Esophagus muscularis mucosa (tissue), 4 donors: ENCODE measurements around the gene GADD45B. TPM values are rescaled to one million over a fixed set of nuclear protein-coding genes. Genes with fewer than 3 reads are reported as not detected.

ENCODE experiments used
- DNase-seq: peaks from one replicate; pipeline ENCODE4 v3.0.0-alpha.2; 2017; ENCODE audit errors: extremely low spot score
- H3K27ac ChIP-seq, 4 donors: fragments of 200-600 bp; sonication (generic); replicated peaks in 1 of 4; 1 replicate in 3 of 4; 2 replicates in 1 of 4; pipeline ENCODE4 v1.5.1; 2016 to 2019; ENCODE audit warnings: mild to moderate bottlenecking in 1 of 4
- H3K27me3 ChIP-seq, 4 donors: fragments of 200-600 bp; sonication (generic); one replicate each; pipeline versions ENCODE4 v1.5.1 to v1.6.0; 2016 to 2019
- H3K36me3 ChIP-seq, 4 donors: fragments of 200-600 bp; sonication (generic); one replicate each; pipeline ENCODE4 v1.5.1; 2016 to 2019
- H3K4me1 ChIP-seq, 4 donors: fragments of 200-600 bp; sonication (generic); one replicate each; pipeline ENCODE4 v1.5.1; 2016 to 2019
- H3K4me3 ChIP-seq, 4 donors: fragments of 200-600 bp; sonication (generic); 1 replicate in 2 of 4; 2 replicates in 2 of 4; pipeline ENCODE4 v1.5.1; 2016 to 2019; ENCODE audit warnings: mild to moderate bottlenecking in 4 of 4, moderate library complexity in 1 of 4
- H3K9me3 ChIP-seq, 4 donors: fragments of 200-600 bp; sonication (generic); 1 replicate in 3 of 4; 2 replicates in 1 of 4; pipeline ENCODE4 v1.5.1; 2016 to 2019
- EP300 ChIP-seq: sonication (generic); formaldehyde crosslinking; IDR thresholded peaks from one replicate; pipeline ENCODE4 v1.6.1; 2017; ENCODE audit warnings: antibody characterized with exemption
- POLR2A ChIP-seq: fragments of 450-650 bp; IDR thresholded peaks from one replicate; pipeline ENCODE4 v1.6.1; 2017; ENCODE audit warnings: antibody characterized with exemption, moderate library complexity, mild to moderate bottlenecking, low read depth
- POLR2AphosphoS5 ChIP-seq, 2 donors: sonication (generic); formaldehyde crosslinking; IDR thresholded peaks; one replicate each; pipeline ENCODE4 v1.6.1; 2017; ENCODE audit warnings: antibody characterized with exemption in 2 of 2
- WGBS: methylation state at CpG from one replicate; pipeline ENCODE4 v1.1.5; 2018; 5-methylcytosine and 5-hydroxymethylcytosine counted together
- intact Hi-C: fragments of 100-400 bp; cut with DNase I; formaldehyde crosslinking; loops from one replicate; pipeline ENCODE4 v1.15.1; 2023
- small RNA-seq, 3 donors: library from RNA; depleted of rRNA; stranded (forward); fragments of <200 nt; gene quantifications; one replicate each; pipeline ENCODE3, GENCODE V24; 2016
- total RNA-seq, 4 donors: library from RNA; depleted of rRNA; stranded (reverse); fragments of >200 nt; gene quantifications; one replicate each; pipeline versions ENCODE4 v1.1.0 to v1.2.1, GENCODE V29; 2016
- TF ChIP-seq, protein P1 (sequence below), 3 experiments: fragments of 200-600 bp in 2 of 3; fragments of 450-650 bp in 1 of 3; sonication (generic) in 2 of 3; IDR thresholded peaks; one replicate each; pipeline ENCODE4 v1.5.1; 2017 to 2019; ENCODE audit warnings: antibody characterized with exemption in 3 of 3, mild to moderate bottlenecking in 2 of 3, moderate library complexity in 1 of 3

GADD45B gene
- total RNA-seq, 4 donors from 2014 or later = 56.5 to 793 (median 90.5) TPM

DNA sequence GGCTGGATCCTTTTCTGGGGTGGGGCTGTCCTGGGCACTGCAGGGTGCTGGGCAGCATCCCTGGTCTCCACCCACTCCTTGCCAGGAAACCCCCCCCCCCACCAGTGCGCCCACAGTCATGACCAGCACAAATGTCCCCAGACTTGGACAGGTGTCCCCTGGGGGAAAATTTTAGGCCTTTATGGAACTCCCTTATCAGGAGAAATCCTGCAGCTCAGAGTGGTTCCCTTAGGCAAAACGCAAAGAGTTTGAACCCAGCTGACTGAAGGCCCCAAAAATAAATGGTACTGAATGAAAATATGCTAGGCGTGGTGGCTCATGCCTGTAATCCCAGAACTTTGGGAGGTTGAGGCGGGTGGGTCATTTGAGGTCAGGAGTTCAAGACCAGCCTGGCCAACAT is 51.8 kb downstream of the GADD45B start:
- 90% methylated on average over 4 of the region's 4 CpGs for WGBS
- Histone ChIP-seq H3K9me3 (no peaks in the 10 kb centered on the region), H3K36me3 (no peaks in the 10 kb centered on the region), H3K4me3 (no peak overlapping the region), H3K4me1 (peaks cover 19 to 32% (median 30%) of the 10 kb centered on the region in 4 donors), H3K27me3 (no peaks in the 10 kb centered on the region), H3K27ac (no peak overlapping the region)
- TF ChIP-seq EP300 (no peak), POLR2A (no peak), POLR2AphosphoS5 (IDR thresholded peaks at IDR 0.05) (no peak)
- TF ChIP-seq, protein P1, sequence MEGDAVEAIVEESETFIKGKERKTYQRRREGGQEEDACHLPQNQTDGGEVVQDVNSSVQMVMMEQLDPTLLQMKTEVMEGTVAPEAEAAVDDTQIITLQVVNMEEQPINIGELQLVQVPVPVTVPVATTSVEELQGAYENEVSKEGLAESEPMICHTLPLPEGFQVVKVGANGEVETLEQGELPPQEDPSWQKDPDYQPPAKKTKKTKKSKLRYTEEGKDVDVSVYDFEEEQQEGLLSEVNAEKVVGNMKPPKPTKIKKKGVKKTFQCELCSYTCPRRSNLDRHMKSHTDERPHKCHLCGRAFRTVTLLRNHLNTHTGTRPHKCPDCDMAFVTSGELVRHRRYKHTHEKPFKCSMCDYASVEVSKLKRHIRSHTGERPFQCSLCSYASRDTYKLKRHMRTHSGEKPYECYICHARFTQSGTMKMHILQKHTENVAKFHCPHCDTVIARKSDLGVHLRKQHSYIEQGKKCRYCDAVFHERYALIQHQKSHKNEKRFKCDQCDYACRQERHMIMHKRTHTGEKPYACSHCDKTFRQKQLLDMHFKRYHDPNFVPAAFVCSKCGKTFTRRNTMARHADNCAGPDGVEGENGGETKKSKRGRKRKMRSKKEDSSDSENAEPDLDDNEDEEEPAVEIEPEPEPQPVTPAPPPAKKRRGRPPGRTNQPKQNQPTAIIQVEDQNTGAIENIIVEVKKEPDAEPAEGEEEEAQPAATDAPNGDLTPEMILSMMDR (IDR thresholded peaks at IDR 0.05) = no peak
- intact Hi-C loops = no loop called here
- no peak for DNase-seq

Small RNAs within 50 kb of the gene (small RNA-seq; reads per million reads assigned to genes)
- gene RNU6-993P = 0 reads per million in 3 donors

Other genes starting within 250 kb of the GADD45B start
- 10 to 100 TPM; 41.9 to 69.8 (median 55.3) TPM for gene PLEKHJ1, start 239.8 kb upstream of the GADD45B start, total RNA-seq
- gene SF3A2, start 239.3 kb upstream of the GADD45B start, total RNA-seq = 10 to 100 TPM; 29.5 to 56.9 (median 35.3) TPM
- 1 to 10 TPM in 3 of 4 donors, under 1 TPM in 1; 0.50 to 3.7 (median 1.3) TPM for gene AMH, start 226.8 kb upstream of the GADD45B start, total RNA-seq
- not detected for gene JSRP1, start 219.7 kb upstream of the GADD45B start, total RNA-seq
- gene PEAK3, start 194.0 kb upstream of the GADD45B start, total RNA-seq = 1 to 10 TPM in 3 of 4 donors, under 1 TPM in 1; 0.78 to 2.3 (median 1.3) TPM
- not detected for gene LINGO3, start 168.0 kb upstream of the GADD45B start, total RNA-seq
- gene LSM7, start 147.5 kb upstream of the GADD45B start, total RNA-seq = 100 to 1,000 TPM in 3 of 4 donors, 10 to 100 TPM in 1; 76.4 to 113 (median 106) TPM
- 10 to 100 TPM; 25.0 to 42.4 (median 29.9) TPM for gene SPPL2B, start 147.4 kb upstream of the GADD45B start, total RNA-seq
- gene TMPRSS9, start 115.9 kb upstream of the GADD45B start, total RNA-seq = under 1 TPM in 1 of 4 donors, not detected in 3; 0.17 TPM
- 10 to 100 TPM; 16.2 to 37.7 (median 28.1) TPM for gene TIMM13, start 48.5 kb upstream of the GADD45B start, total RNA-seq
- gene LMNB2, start 19.2 kb upstream of the GADD45B start, total RNA-seq = 10 to 100 TPM; 13.3 to 30.8 (median 19.3) TPM
- 10 to 100 TPM in 3 of 4 donors, 1 to 10 TPM in 1; 6.3 to 18.8 (median 13.0) TPM for gene GNG7, start 226.6 kb downstream of the GADD45B start, total RNA-seq
- 10 to 100 TPM in 3 of 4 donors, 1 to 10 TPM in 1; 7.0 to 19.2 (median 14.3) TPM for gene DIRAS1, start 245.2 kb downstream of the GADD45B start, total RNA-seq